ENCODE results near the gene OR56B1.

OR56B1 gene

GRCh38 chr11:5695580-5695979, 40.7 kb upstream of the OR56B1 start:
- no peak for TF ChIP-seq CTCF (conservative IDR thresholded peaks at IDR 0.05)
- H3K27ac ChIP-seq: no peak overlapping the region

GRCh38 chr11:5696210-5696609, 40.0 kb upstream of the OR56B1 start:
- no peak overlapping the region for H3K27ac ChIP-seq
- no peak for TF ChIP-seq CTCF (conservative IDR thresholded peaks at IDR 0.05)

- no peak overlapping the region for H3K27ac ChIP-seq
- no peak for TF ChIP-seq CTCF (conservative IDR thresholded peaks at IDR 0.05)
Observed at GRCh38 chr11:5698281-5698680, 38.0 kb upstream of the OR56B1 start.

- no peak overlapping the region for H3K27ac ChIP-seq
- TF ChIP-seq CTCF (conservative IDR thresholded peaks at IDR 0.05): no peak
Observed at GRCh38 chr11:5700421-5701054, 35.7 kb upstream of the OR56B1 start.

- H3K27ac ChIP-seq: no peak overlapping the region
- TF ChIP-seq CTCF (conservative IDR thresholded peaks at IDR 0.05): no peak
Observed at GRCh38 chr11:5701055-5701577, 35.1 kb upstream of the OR56B1 start.

GRCh38 chr11:5703741-5704536, 32.3 kb upstream of the OR56B1 start:
- no peak for TF ChIP-seq CTCF (conservative IDR thresholded peaks at IDR 0.05)

GRCh38 chr11:5705688-5706087, 30.6 kb upstream of the OR56B1 start:
- TF ChIP-seq CTCF (conservative IDR thresholded peaks at IDR 0.05): no peak
- no peak overlapping the region for H3K27ac ChIP-seq

More at GRCh38 chr11:5703741-5704536, 32.3 kb upstream of the OR56B1 start:
- no peak overlapping the region for H3K27ac ChIP-seq

Data from VCaP (cell line).